Prostate gland (tissue), 2 donors: ENCODE results near the gene MAGI2.

Experiments
- POLR2A ChIP-seq: fragments of 450-650 bp; IDR thresholded peaks from one replicate; pipeline ENCODE4 v1.6.1; 2016; ENCODE audit warnings: antibody characterized with exemption, mild to moderate bottlenecking
- POLR2AphosphoS5 ChIP-seq: sonication (generic); formaldehyde crosslinking; IDR thresholded peaks from one replicate; pipeline ENCODE4 v1.6.1; 2017; ENCODE audit warnings: antibody characterized with exemption
- TF ChIP-seq, protein P1 (sequence below), 4 experiments: fragments of 200-600 bp in 2 of 4; fragments of 450-650 bp in 2 of 4; sonication (generic) in 2 of 4; IDR thresholded peaks; 1 replicate in 3 of 4; 2 replicates in 1 of 4; pipeline ENCODE4 v1.5.1; 2016 to 2019; ENCODE audit warnings: antibody characterized with exemption in 4 of 4, mild to moderate bottlenecking in 2 of 4, moderate library complexity in 2 of 4

DNA sequence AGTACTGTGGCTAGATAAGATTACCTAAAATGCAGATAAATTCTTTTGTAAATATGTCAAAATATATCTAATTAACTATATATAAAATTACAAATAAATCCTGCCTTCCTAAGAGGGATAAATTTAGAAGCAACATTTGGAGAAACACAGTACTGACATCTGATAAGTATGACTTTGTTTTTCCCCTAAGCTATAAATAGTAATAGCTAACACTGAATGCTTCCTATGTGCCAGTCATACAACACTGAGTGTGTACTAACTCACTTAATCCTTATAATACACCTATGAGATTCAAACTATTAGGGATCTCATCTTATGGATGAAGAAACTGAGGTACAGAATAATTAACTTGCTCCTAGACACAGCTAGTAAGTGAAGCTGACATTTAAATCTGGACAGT lies 733.4 kb downstream of the MAGI2 start:
- TF ChIP-seq, protein P1, sequence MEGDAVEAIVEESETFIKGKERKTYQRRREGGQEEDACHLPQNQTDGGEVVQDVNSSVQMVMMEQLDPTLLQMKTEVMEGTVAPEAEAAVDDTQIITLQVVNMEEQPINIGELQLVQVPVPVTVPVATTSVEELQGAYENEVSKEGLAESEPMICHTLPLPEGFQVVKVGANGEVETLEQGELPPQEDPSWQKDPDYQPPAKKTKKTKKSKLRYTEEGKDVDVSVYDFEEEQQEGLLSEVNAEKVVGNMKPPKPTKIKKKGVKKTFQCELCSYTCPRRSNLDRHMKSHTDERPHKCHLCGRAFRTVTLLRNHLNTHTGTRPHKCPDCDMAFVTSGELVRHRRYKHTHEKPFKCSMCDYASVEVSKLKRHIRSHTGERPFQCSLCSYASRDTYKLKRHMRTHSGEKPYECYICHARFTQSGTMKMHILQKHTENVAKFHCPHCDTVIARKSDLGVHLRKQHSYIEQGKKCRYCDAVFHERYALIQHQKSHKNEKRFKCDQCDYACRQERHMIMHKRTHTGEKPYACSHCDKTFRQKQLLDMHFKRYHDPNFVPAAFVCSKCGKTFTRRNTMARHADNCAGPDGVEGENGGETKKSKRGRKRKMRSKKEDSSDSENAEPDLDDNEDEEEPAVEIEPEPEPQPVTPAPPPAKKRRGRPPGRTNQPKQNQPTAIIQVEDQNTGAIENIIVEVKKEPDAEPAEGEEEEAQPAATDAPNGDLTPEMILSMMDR (IDR thresholded peaks at IDR 0.05) = no peak
- TF ChIP-seq POLR2A (no peak), POLR2AphosphoS5 (no peak)
